H9 (cell line): Measurements from ENCODE around the gene DDIAS. TPM values are rescaled to one million over a fixed set of nuclear protein-coding genes. Genes with fewer than 3 reads are reported as not detected.

Experiments
- DNase-seq: peaks from one replicate; pipeline ENCODE4 v3.0.0-alpha.2; 2017
- H2AFZ ChIP-seq: one replicate; pipeline ENCODE4 v1.6.1; 2013; ENCODE audit warnings: mild to moderate bottlenecking, low read length, control low read depth, moderate library complexity
- H2AK5ac ChIP-seq: 2 replicates; pipeline ENCODE4 v1.6.1; 2013; ENCODE audit warnings: low read length, control low read depth, mixed read lengths; ENCODE audit not compliant: insufficient read length
- H2BK120ac ChIP-seq: one replicate; pipeline ENCODE4 v1.6.1; 2013; ENCODE audit warnings: low read depth, mild to moderate bottlenecking, low read length, control low read depth, inconsistent platforms; ENCODE audit not compliant: poor library complexity, severe bottlenecking
- H2BK12ac ChIP-seq: 2 replicates; pipeline ENCODE4 v1.6.1; 2013; ENCODE audit warnings: low read length, control low read depth, mixed read lengths, low read depth; ENCODE audit not compliant: insufficient read length
- H2BK15ac ChIP-seq: 2 replicates; pipeline ENCODE4 v1.6.1; 2013; ENCODE audit warnings: low read depth, low read length, control low read depth
- H2BK20ac ChIP-seq: one replicate; pipeline ENCODE4 v1.6.1; 2013; ENCODE audit warnings: low read depth, mild to moderate bottlenecking, low read length, control low read depth, inconsistent platforms; ENCODE audit not compliant: poor library complexity, severe bottlenecking
- H2BK5ac ChIP-seq: 2 replicates; pipeline ENCODE4 v1.6.1; 2013; ENCODE audit warnings: low read length, control low read depth, mixed read lengths; ENCODE audit not compliant: insufficient read length
- H3K14ac ChIP-seq: 2 replicates; pipeline ENCODE4 v1.6.1; 2013; ENCODE audit warnings: low read length, control low read depth; ENCODE audit not compliant: insufficient read depth
- H3K18ac ChIP-seq: 2 replicates; pipeline ENCODE4 v1.6.1; 2013; ENCODE audit warnings: low read depth, mild to moderate bottlenecking, mixed read lengths, low read length, control low read depth; ENCODE audit not compliant: insufficient read length
- H3K23ac ChIP-seq: 2 replicates; pipeline ENCODE4 v1.6.1; 2013; ENCODE audit warnings: low read length, control low read depth, mixed read lengths, low read depth; ENCODE audit not compliant: insufficient read length
- H3K23me2 ChIP-seq: 2 replicates; pipeline ENCODE4 v1.6.1; 2013; ENCODE audit warnings: low read depth, mild to moderate bottlenecking, mixed read lengths, low read length, control low read depth; ENCODE audit not compliant: insufficient read length, poor library complexity, severe bottlenecking
- H3K27ac ChIP-seq: 2 replicates; pipeline ENCODE4 v1.5.1; 2013; ENCODE audit warnings: low read length, control low read depth, mixed read lengths, low read depth; ENCODE audit not compliant: insufficient read length
- H3K27me3 ChIP-seq: 2 replicates; pipeline ENCODE4 v1.6.1; 2013; ENCODE audit warnings: low read length, control low read depth, inconsistent platforms; ENCODE audit not compliant: insufficient read depth
- H3K4ac ChIP-seq: 2 replicates; pipeline ENCODE4 v1.6.1; 2013; ENCODE audit warnings: low read depth, mild to moderate bottlenecking, control low read depth, inconsistent platforms, low read length, moderate library complexity
- H3K4me1 ChIP-seq: 2 replicates; pipeline ENCODE4 v1.6.1; 2013; ENCODE audit warnings: low read length, control low read depth, inconsistent platforms; ENCODE audit not compliant: insufficient read depth
- H3K4me2 ChIP-seq: 2 replicates; pipeline ENCODE4 v1.6.1; 2013; ENCODE audit warnings: low read length, control low read depth, mixed read lengths; ENCODE audit not compliant: insufficient read length, insufficient read depth
- H3K56ac ChIP-seq: 2 replicates; pipeline ENCODE4 v1.6.1; 2013; ENCODE audit warnings: low read depth, mild to moderate bottlenecking, mixed read lengths, low read length, control low read depth; ENCODE audit not compliant: insufficient read length
- H3K79me1 ChIP-seq: 2 replicates; pipeline ENCODE4 v1.6.1; 2013; ENCODE audit warnings: low read depth, mild to moderate bottlenecking, moderate library complexity, low read length, control low read depth, inconsistent platforms; ENCODE audit not compliant: insufficient read depth, poor library complexity, severe bottlenecking
- H3K79me2 ChIP-seq: 2 replicates; pipeline ENCODE4 v1.6.1; 2013; ENCODE audit warnings: low read length, control low read depth, inconsistent platforms; ENCODE audit not compliant: insufficient read depth
- H3K9ac ChIP-seq: 2 replicates; pipeline ENCODE4 v1.6.1; 2013; ENCODE audit warnings: low read length, control low read depth, mixed read lengths; ENCODE audit not compliant: insufficient read length; ENCODE audit errors: extremely low read depth
- H3K9me3 ChIP-seq: one replicate; pipeline ENCODE4 v1.6.1; 2013; ENCODE audit warnings: low read depth, low read length, inconsistent platforms; ENCODE audit not compliant: control insufficient read depth
- H3T11ph ChIP-seq: one replicate; pipeline ENCODE4 v1.6.1; 2013; ENCODE audit warnings: mild to moderate bottlenecking, low read length, control low read depth, inconsistent platforms
- H4K20me1 ChIP-seq: one replicate; pipeline ENCODE4 v1.6.1; 2013; ENCODE audit not compliant: control insufficient read depth, insufficient read length, insufficient read depth
- H4K5ac ChIP-seq: 2 replicates; pipeline ENCODE4 v1.6.1; 2013; ENCODE audit warnings: low read depth, mild to moderate bottlenecking, mixed read lengths, low read length, control low read depth; ENCODE audit not compliant: insufficient read length
- H4K8ac ChIP-seq: replicated peaks from 2 replicates; pipeline ENCODE4 v1.6.1; 2013; ENCODE audit warnings: low read length, control low read depth, mixed read lengths, low read depth; ENCODE audit not compliant: insufficient read length
- H4K91ac ChIP-seq: 2 replicates; pipeline ENCODE4 v1.6.1; 2013; ENCODE audit warnings: low read depth, mild to moderate bottlenecking, moderate library complexity, mixed read lengths, low read length, control low read depth; ENCODE audit not compliant: insufficient read length
- H3K27ac Mint-ChIP-seq, 3 experiments: 2 replicates in 2 of 3; 3 replicates in 1 of 3; pipeline ENCODE4 v1.8.0; 2020 to 2021; ENCODE audit warnings: mixed read lengths in 3 of 3, mild to moderate bottlenecking in 1 of 3, moderate library complexity in 1 of 3
- H3K27me3 Mint-ChIP-seq: 2 replicates; pipeline ENCODE4 v1.8.0; 2021; ENCODE audit warnings: low read depth, mild to moderate bottlenecking, moderate library complexity, mixed read lengths
- H3K36me3 Mint-ChIP-seq, 3 experiments: 2 replicates in 2 of 3; 3 replicates in 1 of 3; pipeline ENCODE4 v1.8.0; 2020 to 2021; ENCODE audit warnings: low read depth in 3 of 3, mixed read lengths in 3 of 3; ENCODE audit not compliant: insufficient read depth in 1 of 3
- H3K4me1 Mint-ChIP-seq, 2 experiments: 2 replicates each; pipeline ENCODE4 v1.8.0; 2020; ENCODE audit warnings: mixed read lengths in 2 of 2
- H3K4me3 Mint-ChIP-seq, 2 experiments: 2 replicates in 1 of 2; 3 replicates in 1 of 2; pipeline ENCODE4 v1.8.0; 2020 to 2021; ENCODE audit warnings: mild to moderate bottlenecking in 2 of 2, mixed read lengths in 2 of 2, moderate library complexity in 1 of 2
- H3K9me3 Mint-ChIP-seq, 2 experiments: 2 replicates in 1 of 2; 3 replicates in 1 of 2; pipeline ENCODE4 v1.8.0; 2020; ENCODE audit warnings: mild to moderate bottlenecking in 2 of 2, mixed read lengths in 2 of 2, moderate library complexity in 1 of 2
- CTCF ChIP-seq: fragments of 200-600 bp; sonication (generic); conservative IDR thresholded peaks from 3 replicates; pipeline ENCODE4 v1.8.0; 2021; ENCODE audit warnings: antibody characterized with exemption, mild to moderate bottlenecking
- WGBS: extraction: QIAGEN DNeasy Blood & Tissue Kit; methylation state at CpG from one replicate; pipeline ENCODE4 v1.1.7; 2013; ENCODE audit warnings: missing lambda C conversion rate, low lambda C conversion rate, mixed read lengths; ENCODE audit not compliant: insufficient read length; ENCODE audit errors: extremely low coverage; 5-methylcytosine and 5-hydroxymethylcytosine counted together
- total RNA-seq: library from RNA; stranded (reverse); gene quantifications from 2 replicates; pipeline ENCODE4 v1.2.1, GENCODE V29; 2021

The DDIAS gene
- total RNA-seq, 1 experiment from 2014 or later: 18.6 TPM

GRCh38 chr11:82929121-82929520 is 27.6 kb downstream of the DDIAS start:
- no peaks in the 10 kb centered on the region for H3K27me3 Mint-ChIP-seq

More at GRCh38 chr11:82929121-82929520, 27.6 kb downstream of the DDIAS start:
- WGBS: no CpG with 5 or more reads among the region's 10 CpGs
- H2BK20ac ChIP-seq: no peak overlapping the region
- no peaks in the 10 kb centered on the region for H4K20me1 ChIP-seq
- no peak overlapping the region for H4K91ac ChIP-seq
- no peak for TF ChIP-seq CTCF
- DNase-seq: no peak
- Mint-ChIP-seq H3K36me3 (peaks cover 8 to 40% (median 39%) of the 10 kb centered on the region in 3 experiments; a peak in 5 of 7 replicates), H3K27ac (no peak overlapping the region), H3K4me1 (no peaks in the 10 kb centered on the region), H3K9me3 (no peaks in the 10 kb centered on the region), H3K4me3 (no peak overlapping the region)
- no peak overlapping the region for H4K5ac ChIP-seq
- H3K27me3 ChIP-seq: no peaks in the 10 kb centered on the region
- H2BK5ac ChIP-seq: no peak overlapping the region
- no peak overlapping the region for H2BK15ac ChIP-seq
- H3K14ac ChIP-seq: no peak overlapping the region
- H3T11ph ChIP-seq: no peak overlapping the region
- no peaks in the 10 kb centered on the region for H3K9me3 ChIP-seq
- no peak overlapping the region for H2BK120ac ChIP-seq
- no peak overlapping the region for H3K4ac ChIP-seq
- no peak overlapping the region for H2AK5ac ChIP-seq
- H3K23me2 ChIP-seq: no peaks in the 10 kb centered on the region
- H3K4me2 ChIP-seq: no peak overlapping the region
- H4K8ac ChIP-seq: no peak overlapping the region
- H3K56ac ChIP-seq: no peak overlapping the region
- H2AFZ ChIP-seq: no peak overlapping the region
- H3K9ac ChIP-seq: no peak overlapping the region
- H3K18ac ChIP-seq: no peak overlapping the region
- no peaks in the 10 kb centered on the region for H3K79me2 ChIP-seq
- no peaks in the 10 kb centered on the region for H3K79me1 ChIP-seq
- no peak overlapping the region for H3K23ac ChIP-seq
- no peak overlapping the region for H3K27ac ChIP-seq
- no peak overlapping the region for H2BK12ac ChIP-seq
- H3K4me1 ChIP-seq: no peaks in the 10 kb centered on the region
